IMR-90 (cell line): ENCODE results near the gene RAB11B. TPM values are rescaled to one million over a fixed set of nuclear protein-coding genes. Genes with fewer than 3 reads are reported as not detected.

Experiments used
- CEBPB ChIP-seq: IDR thresholded peaks from 2 replicates; pipeline ENCODE4 v1.6.1; 2012; ENCODE audit warnings: low read depth, low read length, improper control_type of control experiment
- polyA plus RNA-seq, 3 experiments: library from polyadenylated mRNA; depleted of rRNA; stranded (reverse); fragments of >200 nt; gene quantifications; 2 replicates each; pipeline ENCODE4 v1.2.3, GENCODE V29; 2012; ENCODE audit warnings: low replicate concordance in 1 of 3
- total RNA-seq: library from RNA; depleted of rRNA; stranded (reverse); fragments of >200 nt; gene quantifications from 2 replicates; pipeline ENCODE4 v1.2.3, GENCODE V29; 2012
- TF ChIP-seq, protein P1 (sequence below): fragments of 150-350 bp; IDR thresholded peaks from 2 replicates; pipeline ENCODE4 v1.6.1; 2017; ENCODE audit warnings: mild to moderate bottlenecking, antibody characterized with exemption, low read length, low read depth

The RAB11B gene
- total and polyA plus RNA-seq, 2 of the 4 experiments (the other 2 are of a cell fraction) = 8.2 to 117 TPM

DNA sequence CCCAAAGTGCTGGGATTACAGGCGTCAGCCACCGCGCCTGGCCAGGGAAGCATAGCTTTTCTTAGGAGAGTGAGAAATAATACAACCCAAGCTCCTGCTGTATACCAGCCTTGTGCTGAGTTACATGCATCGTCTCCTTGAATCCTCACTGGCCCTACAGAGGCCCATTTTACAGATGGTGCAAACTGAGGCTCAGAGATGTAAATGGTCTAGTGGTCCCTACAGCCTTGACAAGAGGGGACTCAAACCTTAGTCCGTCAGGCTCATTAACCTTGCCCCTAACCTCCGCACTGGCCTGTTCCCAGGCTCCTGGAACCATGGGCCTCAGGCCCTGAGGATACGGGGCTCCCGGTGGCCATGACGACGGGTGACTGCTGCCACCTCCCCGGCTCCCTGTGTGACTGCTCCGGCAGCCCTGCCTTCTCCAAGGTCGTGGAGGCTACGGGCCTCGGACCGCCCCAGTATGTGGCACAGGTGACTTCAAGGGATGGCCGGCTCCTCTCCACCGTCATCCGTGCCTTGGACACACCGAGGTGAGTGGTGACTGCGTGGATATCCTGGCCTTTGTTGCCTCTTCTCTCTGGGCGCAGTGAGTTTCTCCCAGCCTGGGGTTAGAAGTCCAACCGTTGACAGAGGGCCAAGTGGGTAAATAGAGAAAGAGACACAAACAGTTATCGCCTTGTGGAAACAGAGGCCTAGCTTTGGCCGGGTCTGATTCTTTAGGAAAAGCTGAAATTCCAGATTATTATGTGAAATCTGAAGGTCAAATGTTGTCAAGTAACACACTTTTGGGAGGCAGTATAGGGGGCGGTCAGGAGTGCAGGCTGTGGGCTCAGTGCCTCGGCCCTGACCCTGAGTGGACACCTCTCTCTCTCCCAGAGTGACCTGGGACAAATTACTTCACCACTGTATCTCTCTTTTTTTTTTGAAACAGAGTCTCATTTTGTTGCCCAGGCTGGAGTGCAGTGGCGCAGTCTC is 31.6 kb downstream of the RAB11B start (continued):
- TF ChIP-seq, protein P1, sequence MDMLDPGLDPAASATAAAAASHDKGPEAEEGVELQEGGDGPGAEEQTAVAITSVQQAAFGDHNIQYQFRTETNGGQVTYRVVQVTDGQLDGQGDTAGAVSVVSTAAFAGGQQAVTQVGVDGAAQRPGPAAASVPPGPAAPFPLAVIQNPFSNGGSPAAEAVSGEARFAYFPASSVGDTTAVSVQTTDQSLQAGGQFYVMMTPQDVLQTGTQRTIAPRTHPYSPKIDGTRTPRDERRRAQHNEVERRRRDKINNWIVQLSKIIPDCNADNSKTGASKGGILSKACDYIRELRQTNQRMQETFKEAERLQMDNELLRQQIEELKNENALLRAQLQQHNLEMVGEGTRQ = no peak
- TF ChIP-seq CEBPB = no peak
